HCT116 (cell line): ENCODE measurements around the gene TRIOBP.

Experiments
- EZH2 ChIP-seq: fragments of 200-600 bp; sonication (generic); IDR thresholded peaks from 2 replicates; pipeline ENCODE4 v1.6.1; 2017; ENCODE audit warnings: antibody characterized with exemption, mixed run types
- POLR2A ChIP-seq: IDR thresholded peaks from 2 replicates; pipeline ENCODE4 v1.7.0; 2011; ENCODE audit warnings: borderline replicate concordance; ENCODE audit not compliant: insufficient read depth, insufficient read length; ENCODE audit errors: extremely low read depth
- POLR2AphosphoS5 ChIP-seq: IDR thresholded peaks from 2 replicates; pipeline ENCODE4 v1.6.1; 2011; ENCODE audit warnings: mild to moderate bottlenecking, low read depth, low read length, moderate library complexity
- SP1 ChIP-seq: IDR thresholded peaks from 2 replicates; pipeline ENCODE4 v1.6.1; 2012; ENCODE audit warnings: low read depth
- TCF7L2 ChIP-seq: IDR thresholded peaks from 2 replicates; pipeline ENCODE4 v1.7.0; 2011; ENCODE audit warnings: borderline replicate concordance, inconsistent platforms; ENCODE audit not compliant: insufficient read depth, insufficient read length; ENCODE audit errors: extremely low read depth
- YY1 ChIP-seq: IDR thresholded peaks from 2 replicates; pipeline ENCODE4 v1.6.1; 2011; ENCODE audit warnings: low read length, low read depth, moderate library complexity, mild to moderate bottlenecking; ENCODE audit not compliant: insufficient replicate concordance; ENCODE audit errors: extremely low read depth
- ZFX ChIP-seq: fragments of 450-650 bp; IDR thresholded peaks from 2 replicates; pipeline ENCODE4 v1.6.1; 2017
- TF ChIP-seq, protein P1 (sequence below), 3 experiments: fragments of 200-600 bp in 1 of 3; sonication (generic) in 1 of 3; IDR thresholded peaks in 2 of 3; conservative IDR thresholded peaks in 1 of 3; 2 replicates each; pipeline ENCODE4 v1.5.1; 2012 to 2017; ENCODE audit warnings: low read depth in 2 of 3, low read length in 2 of 3, antibody characterized with exemption in 1 of 3, borderline replicate concordance in 1 of 3, control low read depth in 1 of 3, mild to moderate bottlenecking in 1 of 3, mixed read lengths in 1 of 3, mixed run types in 1 of 3, moderate library complexity in 1 of 3; ENCODE audit not compliant: insufficient read depth in 1 of 3
- TF ChIP-seq, protein P2 (sequence below): IDR thresholded peaks from 2 replicates; pipeline ENCODE4 v1.6.1; 2012

DNA sequence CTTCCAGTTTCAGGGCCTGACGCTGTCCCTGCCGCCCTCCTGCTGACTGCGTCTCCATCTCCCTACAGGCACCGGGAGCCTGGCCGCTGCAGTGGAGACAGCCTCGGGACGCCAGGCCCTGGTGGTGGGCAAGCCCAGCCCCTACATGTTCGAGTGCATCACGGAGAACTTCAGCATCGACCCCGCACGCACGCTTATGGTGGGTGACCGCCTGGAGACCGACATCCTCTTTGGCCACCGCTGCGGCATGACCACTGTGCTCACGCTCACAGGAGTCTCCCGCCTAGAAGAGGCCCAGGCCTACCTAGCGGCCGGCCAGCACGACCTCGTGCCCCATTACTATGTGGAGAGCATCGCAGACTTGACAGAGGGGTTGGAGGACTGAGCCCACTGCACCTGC is 31.4 kb upstream of the TRIOBP start:
- TF ChIP-seq, protein P1, sequence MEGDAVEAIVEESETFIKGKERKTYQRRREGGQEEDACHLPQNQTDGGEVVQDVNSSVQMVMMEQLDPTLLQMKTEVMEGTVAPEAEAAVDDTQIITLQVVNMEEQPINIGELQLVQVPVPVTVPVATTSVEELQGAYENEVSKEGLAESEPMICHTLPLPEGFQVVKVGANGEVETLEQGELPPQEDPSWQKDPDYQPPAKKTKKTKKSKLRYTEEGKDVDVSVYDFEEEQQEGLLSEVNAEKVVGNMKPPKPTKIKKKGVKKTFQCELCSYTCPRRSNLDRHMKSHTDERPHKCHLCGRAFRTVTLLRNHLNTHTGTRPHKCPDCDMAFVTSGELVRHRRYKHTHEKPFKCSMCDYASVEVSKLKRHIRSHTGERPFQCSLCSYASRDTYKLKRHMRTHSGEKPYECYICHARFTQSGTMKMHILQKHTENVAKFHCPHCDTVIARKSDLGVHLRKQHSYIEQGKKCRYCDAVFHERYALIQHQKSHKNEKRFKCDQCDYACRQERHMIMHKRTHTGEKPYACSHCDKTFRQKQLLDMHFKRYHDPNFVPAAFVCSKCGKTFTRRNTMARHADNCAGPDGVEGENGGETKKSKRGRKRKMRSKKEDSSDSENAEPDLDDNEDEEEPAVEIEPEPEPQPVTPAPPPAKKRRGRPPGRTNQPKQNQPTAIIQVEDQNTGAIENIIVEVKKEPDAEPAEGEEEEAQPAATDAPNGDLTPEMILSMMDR (IDR thresholded peaks at IDR 0.05 in 2 of 3, conservative IDR thresholded peaks at IDR 0.05 in 1 of 3; ENCODE audit: borderline replicate concordance in 1 of 3, insufficient read depth in 1 of 3, low read depth in 2 of 3, low read length in 2 of 3) = no peak
- TF ChIP-seq POLR2A = no peak
- TF ChIP-seq SP1 = no peak
- no peak for TF ChIP-seq EZH2
- TF ChIP-seq YY1 = no peak
- TF ChIP-seq ZFX = no peak
- TF ChIP-seq POLR2AphosphoS5 = no peak
- no peak for TF ChIP-seq TCF7L2
- TF ChIP-seq, protein P2, sequence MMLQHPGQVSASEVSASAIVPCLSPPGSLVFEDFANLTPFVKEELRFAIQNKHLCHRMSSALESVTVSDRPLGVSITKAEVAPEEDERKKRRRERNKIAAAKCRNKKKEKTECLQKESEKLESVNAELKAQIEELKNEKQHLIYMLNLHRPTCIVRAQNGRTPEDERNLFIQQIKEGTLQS = no peak
